Measurements from ENCODE around the gene SRPK3.
"Not testable (repeated sequence)": the region's sequence is repeated elsewhere in the genome, so short reads cannot be mapped to it uniquely, and the experiment has no call there.

The SRPK3 gene

GRCh38 chrX:153806999-153807575 is 26.2 kb downstream of the SRPK3 start:
- H3K4me3 ChIP-seq (ENCODE audit: low read length) = no peak overlapping the region
- no peak for TF ChIP-seq CTCF (conservative IDR thresholded peaks at IDR 0.05; ENCODE audit: low read depth, low read length)
- DNase-seq (ENCODE audit: low read depth) = no peak

- H3K4me3 ChIP-seq (ENCODE audit: low read length) = no peak overlapping the region
- DNase-seq (ENCODE audit: low read depth) = no peak
- TF ChIP-seq CTCF (conservative IDR thresholded peaks at IDR 0.05; ENCODE audit: low read depth, low read length) = no peak
Measured at GRCh38 chrX:153807976-153808375, 27.1 kb downstream of the SRPK3 start.

- H3K4me3 ChIP-seq (ENCODE audit: low read length) = no peak overlapping the region
- no peak for TF ChIP-seq CTCF (conservative IDR thresholded peaks at IDR 0.05; ENCODE audit: low read depth, low read length)
- DNase-seq (ENCODE audit: low read depth) = no peak
Measured at GRCh38 chrX:153812220-153812619, 31.4 kb downstream of the SRPK3 start.

- no peak for DNase-seq (ENCODE audit: low read depth)
- TF ChIP-seq CTCF (conservative IDR thresholded peaks at IDR 0.05; ENCODE audit: low read depth, low read length) = no peak
- no peak overlapping the region for H3K4me3 ChIP-seq (ENCODE audit: low read length)
Measured at GRCh38 chrX:153813161-153813560, 32.3 kb downstream of the SRPK3 start.

- TF ChIP-seq CTCF (conservative IDR thresholded peaks at IDR 0.05; ENCODE audit: low read depth, low read length) = no peak
- DNase-seq (ENCODE audit: low read depth) = no peak
- H3K4me3 ChIP-seq (ENCODE audit: low read length) = no peak overlapping the region
Measured at GRCh38 chrX:153814591-153815315, 33.9 kb downstream of the SRPK3 start.

- no peak for DNase-seq (ENCODE audit: low read depth)
- no peak overlapping the region for H3K4me3 ChIP-seq (ENCODE audit: low read length)
- no peak for TF ChIP-seq CTCF (conservative IDR thresholded peaks at IDR 0.05; ENCODE audit: low read depth, low read length)
Measured at GRCh38 chrX:153816831-153817690, 36.2 kb downstream of the SRPK3 start.

- not testable (repeated sequence) for H3K4me3 ChIP-seq (ENCODE audit: low read length); DNase-seq (ENCODE audit: low read depth)
Measured at GRCh38 chrX:153818064-153818463, 37.2 kb downstream of the SRPK3 start.
